NCI-H2029 (cell line): ENCODE measurements around the gene ABCG1.

Experiments used
- DNase-seq: peaks from one replicate; lab custom pipeline; 2025; lab: John Stamatoyannopoulos, UW

ABCG1 gene

GRCh38 chr21:42271065-42271464, 52.1 kb downstream of the ABCG1 start:
- no peak for DNase-seq

DNA sequence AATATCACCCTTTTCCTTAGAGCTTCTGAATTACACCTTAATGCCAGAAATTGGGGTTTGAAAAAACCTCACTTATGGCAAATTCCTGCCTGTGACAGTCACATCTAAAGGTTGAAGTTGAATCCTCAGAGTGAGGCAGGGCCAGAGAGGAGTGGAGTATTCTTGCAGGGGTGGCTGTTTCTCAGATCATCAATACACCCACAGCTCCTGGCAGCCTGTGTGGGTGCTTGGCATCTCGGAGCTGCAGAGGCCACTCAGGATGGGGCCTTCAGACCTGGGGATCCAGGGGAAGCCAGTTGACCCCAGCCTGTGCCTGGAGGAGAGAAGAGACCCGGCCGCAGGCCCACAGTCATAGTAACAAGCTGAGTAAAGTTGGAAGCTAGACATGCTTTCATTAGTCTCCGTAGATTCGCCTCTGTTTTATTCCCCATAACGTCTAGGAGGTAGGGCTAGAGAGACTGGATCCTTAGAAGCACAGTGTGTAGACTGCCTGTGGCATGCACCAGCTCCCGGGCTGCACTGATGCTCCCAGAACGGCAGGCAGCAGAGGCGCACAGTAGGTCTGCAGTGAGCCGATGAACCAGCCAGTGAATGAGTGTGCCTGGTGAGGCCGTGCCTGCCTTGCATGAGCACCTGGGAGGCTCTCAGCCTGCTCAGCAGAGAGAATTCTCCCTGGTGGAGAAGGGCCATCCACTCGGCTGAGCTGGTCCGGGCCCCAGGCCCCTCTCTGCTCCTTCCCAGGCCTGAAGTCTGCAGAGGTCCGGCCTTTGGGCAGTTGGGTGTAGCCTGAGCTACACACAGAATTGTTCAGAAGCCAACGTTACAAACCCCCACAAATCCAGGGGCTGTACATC, 53.4 kb downstream of the ABCG1 start:
- DNase-seq, result no peak

GRCh38 chr21:42272984-42273600, 54.2 kb downstream of the ABCG1 start:
- no peak for DNase-seq

DNA sequence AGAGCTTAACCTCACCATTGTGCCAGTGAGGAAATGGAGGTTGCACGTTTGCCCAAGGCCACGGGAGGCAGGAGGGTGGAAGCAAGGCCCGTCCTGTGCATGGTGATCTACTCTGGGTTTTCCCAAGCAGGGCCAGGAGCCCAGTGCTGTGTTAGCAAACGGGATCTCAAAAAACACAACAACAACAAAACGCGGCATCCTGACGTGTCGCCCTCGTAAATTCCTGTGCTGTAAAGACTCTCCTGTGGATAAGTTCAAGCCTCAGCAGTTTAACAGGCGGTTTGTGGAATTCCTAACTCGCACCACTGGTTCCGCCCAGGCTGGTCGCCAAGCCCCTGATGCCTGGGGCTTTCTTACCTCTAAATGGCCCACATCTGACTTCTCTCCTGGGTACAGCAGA, 57.1 kb downstream of the ABCG1 start:
- DNase-seq, result no peak

DNA sequence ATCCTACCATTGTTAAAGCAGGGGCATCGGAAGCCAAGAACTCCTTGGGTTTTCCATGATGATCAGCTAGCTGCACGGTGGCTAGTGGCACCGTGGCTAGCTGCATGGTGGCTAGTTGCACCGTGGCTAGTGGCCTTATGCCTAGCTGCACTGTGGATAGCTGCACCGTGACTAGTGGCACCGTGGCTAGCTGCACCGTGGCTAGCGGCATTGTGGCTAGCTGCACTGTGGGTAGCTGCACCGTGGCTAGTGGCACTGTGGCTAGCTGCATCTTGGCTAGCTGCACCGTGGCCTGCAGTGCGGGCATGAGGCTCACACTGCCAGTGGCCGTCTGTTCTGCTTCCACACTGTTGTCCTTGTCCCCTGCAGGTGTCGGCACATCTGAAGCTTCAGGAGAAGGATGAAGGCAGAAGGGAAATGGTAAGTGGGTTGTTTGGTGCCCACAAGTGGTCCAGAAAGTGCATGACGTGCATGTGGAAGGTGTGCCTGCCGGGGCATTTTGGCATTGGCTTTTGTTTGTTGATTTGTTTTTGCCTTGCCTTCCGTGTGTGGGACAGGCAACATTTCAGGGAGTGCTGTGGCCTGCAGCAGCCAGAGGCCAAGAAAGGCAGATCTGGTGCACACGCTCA, 57.7 kb downstream of the ABCG1 start:
- DNase-seq, result no peak

DNA sequence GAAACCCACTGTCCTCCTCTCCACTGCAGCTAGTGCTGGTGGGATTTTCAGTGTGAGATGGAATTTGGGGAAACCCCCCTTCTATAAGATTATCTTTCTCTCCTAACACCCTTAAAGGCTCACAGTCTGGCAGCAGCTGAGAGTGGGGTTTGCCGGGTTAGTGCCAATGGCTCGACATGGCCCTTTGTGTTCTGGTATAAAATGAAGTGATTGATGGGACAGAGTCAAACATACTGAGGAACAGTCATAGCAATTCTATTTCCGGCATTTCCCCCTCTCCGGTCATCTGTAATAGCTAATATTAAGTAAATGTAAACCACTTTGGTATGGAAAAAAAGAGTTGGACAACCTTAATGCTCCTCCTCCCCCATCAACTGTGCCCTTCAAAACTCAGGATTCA, 58.7 kb downstream of the ABCG1 start:
- no peak for DNase-seq

DNA sequence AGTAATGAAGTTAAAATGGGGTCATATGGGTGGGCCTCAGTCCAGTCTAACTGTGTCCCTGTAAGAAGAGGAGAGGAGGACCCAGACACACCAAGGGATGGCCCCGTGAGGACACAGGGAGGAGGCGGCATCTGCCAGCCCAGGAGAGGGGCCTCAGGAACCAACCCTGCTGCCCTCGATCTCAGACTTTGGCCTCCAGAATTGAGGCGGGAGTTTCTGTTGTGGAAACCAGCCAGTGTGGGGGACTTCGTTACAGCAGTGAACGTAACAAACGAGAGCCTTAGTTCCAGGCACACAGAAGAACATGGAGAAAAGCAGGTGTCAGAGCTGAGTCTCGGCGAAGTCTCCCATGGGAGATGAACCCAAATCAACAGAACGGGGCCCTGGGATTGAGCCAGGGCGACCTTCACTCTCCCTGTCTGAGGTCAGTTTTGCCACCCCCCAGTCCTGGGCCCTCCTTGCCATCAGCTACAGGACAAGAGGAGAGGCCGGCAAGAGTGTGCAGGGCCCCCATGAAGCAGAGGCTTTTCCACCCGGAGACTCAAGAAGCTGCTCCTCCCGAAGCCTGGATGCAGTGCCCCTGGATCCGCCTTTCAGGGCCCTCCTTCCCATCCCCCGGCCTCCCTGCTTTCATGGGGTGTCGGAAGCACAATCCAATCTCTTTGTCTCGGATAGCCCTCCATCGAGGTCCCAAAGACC, 59.7 kb downstream of the ABCG1 start:
- DNase-seq, result no peak

DNA sequence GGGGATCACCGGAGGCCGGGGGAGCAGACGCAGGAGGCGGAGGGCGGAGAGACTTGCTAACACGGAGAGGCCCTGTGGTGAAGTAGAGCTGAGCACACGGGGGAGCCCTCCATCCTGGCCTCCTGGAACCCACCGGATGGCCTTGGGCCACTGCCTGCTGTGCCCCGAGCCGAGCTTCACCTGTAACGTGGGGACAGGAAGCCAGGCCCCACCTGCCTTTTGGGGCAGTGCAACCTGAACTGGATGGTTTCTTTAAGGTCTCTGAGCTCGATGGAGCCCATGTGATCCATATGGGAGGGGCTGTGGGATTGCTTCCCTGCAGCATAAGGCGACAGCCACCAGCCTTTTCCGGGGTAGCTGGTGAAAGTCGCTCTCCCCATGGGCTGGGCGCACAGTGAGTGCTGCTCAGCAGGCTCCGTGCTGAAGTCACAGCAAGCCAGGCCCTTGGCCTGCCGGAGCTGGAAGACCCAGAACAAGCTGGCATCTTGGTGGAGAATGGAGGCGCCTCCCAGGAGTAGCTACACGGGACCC, 60.5 kb downstream of the ABCG1 start:
- no peak for DNase-seq

DNA sequence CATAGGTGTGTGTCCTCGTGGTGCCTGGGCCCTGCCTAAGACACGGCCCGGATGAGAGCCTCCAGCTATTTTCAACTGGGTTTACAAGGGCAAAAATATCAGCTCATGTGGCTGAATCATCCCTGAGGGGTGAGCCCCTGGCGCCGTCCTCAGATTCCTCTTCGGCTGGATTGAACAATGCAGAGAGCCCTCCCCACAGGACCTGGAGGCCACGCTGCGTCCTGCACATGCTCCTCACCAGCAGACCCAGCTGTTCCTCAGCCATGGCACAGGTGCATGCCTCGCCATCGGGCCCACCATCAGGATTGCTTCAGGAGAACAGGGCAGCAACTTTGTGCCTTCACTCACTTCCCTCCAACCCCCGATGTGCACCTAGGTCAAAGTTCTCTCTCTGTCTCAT, 60.9 kb downstream of the ABCG1 start:
- no peak for DNase-seq

- DNase-seq, result no peak
Measured at GRCh38 chr21:42280356-42281180, 61.6 kb downstream of the ABCG1 start.

DNA sequence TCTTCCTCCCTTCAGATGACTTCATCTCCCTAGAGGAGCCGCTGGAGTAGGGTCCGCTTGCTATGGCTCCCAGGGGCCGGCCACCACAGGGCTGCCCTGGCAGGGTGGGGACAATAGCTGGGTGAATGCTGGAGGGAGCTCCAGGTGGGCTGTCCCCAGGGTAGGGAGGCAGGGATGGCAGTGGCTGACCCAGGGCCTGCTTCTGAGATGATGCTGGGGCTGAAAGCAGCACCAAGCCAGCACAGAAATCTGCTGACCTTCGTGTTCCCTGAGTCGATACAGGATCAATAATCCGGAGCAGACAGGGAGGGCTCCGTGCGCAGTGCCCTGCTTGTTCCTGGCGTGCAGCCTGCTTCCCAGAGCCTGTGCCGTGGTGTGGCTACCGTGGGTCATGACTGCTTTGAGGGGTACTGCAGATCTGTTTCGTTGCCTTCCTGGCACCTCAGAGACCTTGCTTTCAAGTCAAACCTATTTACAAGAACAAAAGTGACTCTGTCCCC, 62.3 kb downstream of the ABCG1 start:
- no peak for DNase-seq

DNA sequence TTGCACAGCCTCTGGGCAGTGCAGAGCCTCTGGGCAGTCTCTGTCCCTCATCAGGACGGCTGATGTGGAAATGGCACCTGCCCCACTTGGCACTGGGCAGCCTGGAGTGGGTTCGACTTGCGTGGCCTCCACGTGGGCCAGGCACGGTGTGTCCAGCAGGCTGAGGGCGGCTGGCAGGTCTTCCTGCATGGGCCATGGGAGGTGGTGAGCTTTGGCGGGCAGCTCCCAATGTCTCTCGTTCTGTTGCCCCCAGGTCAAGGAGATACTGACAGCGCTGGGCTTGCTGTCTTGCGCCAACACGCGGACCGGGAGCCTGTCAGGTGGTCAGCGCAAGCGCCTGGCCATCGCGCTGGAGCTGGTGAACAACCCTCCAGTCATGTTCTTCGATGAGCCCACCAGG, 63.1 kb downstream of the ABCG1 start:
- DNase-seq, result no peak

DNA sequence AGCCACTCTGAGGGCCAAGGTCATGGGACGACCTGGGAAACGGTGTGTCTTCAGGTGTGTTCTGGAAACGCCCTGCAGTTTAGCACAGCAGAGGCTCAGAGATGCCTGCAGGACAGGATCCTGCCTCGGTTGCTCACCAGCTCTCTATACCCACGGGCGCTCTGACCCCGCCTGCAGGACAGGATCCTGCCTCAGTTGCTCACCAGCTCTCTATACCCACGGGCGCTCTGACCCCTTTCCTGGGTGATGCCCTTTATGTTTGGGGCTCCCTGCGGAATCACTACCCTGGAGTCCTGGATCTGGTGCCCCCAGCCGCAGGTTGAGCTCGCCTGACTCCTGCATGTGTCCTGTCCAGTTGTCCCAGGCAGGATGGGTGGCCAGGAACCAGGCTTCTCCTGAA, 63.8 kb downstream of the ABCG1 start:
- DNase-seq, result no peak

- no peak for DNase-seq
Measured at GRCh38 chr21:42285569-42286245, 66.8 kb downstream of the ABCG1 start.

GRCh38 chr21:42286416-42286815, 67.5 kb downstream of the ABCG1 start:
- DNase-seq, result no peak

GRCh38 chr21:42287193-42288083, 68.5 kb downstream of the ABCG1 start:
- DNase-seq, result no peak

DNA sequence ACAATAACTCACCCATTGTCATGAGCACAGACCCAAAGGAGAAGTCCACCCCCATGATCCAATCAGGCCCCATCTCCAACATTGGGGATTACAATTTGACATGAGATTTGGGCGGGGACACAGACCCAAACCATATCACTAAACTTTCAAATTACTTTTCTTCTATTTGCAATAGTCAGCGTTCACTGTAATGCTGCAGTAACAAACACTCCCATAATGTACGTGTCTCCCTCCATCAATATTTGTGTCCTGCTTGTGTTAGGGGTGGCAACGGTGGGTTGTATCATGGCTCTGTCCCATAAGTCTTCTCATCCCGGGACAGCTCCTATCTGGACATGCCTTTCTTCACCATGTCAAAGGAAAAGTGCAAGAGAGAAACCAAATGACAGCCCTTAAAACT, 70.0 kb downstream of the ABCG1 start:
- no peak for DNase-seq

DNA sequence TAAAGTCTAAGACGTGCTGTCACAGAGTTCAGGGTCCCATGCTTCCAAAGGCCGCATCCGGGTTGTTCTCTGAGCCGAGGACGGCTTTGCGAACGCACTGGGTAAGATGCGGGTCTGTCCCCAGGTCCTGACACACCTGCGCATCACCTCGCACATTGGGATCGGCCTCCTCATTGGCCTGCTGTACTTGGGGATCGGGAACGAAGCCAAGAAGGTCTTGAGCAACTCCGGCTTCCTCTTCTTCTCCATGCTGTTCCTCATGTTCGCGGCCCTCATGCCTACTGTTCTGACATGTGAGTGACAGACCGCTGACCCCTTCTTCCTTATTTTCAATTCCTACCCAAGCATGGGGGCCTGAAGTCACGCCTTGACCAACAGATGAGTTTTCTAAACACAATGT, 71.0 kb downstream of the ABCG1 start:
- no peak for DNase-seq

- DNase-seq, result no peak
Measured at GRCh38 chr21:42290505-42290904, 71.6 kb downstream of the ABCG1 start.
